Forelimb muscle (tissue), 1 donor: ENCODE measurements around the gene SKAP1. TPM values are rescaled to one million over a fixed set of nuclear protein-coding genes. Genes with fewer than 3 reads are reported as not detected.

Experiments used
- DNase-seq: peaks from one replicate; pipeline ENCODE4 v3.0.0-alpha.2; 2013; ENCODE audit warnings: low read depth
- polyA plus RNA-seq: library from polyadenylated mRNA; unstranded; fragments of 120-200 nt; gene quantifications from one replicate; pipeline ENCODE4 v1.2.1, GENCODE V29; 2013; ENCODE audit not compliant: insufficient read length

Gene SKAP1
- polyA plus RNA-seq, 1 donor, result 0.30 TPM

DNA sequence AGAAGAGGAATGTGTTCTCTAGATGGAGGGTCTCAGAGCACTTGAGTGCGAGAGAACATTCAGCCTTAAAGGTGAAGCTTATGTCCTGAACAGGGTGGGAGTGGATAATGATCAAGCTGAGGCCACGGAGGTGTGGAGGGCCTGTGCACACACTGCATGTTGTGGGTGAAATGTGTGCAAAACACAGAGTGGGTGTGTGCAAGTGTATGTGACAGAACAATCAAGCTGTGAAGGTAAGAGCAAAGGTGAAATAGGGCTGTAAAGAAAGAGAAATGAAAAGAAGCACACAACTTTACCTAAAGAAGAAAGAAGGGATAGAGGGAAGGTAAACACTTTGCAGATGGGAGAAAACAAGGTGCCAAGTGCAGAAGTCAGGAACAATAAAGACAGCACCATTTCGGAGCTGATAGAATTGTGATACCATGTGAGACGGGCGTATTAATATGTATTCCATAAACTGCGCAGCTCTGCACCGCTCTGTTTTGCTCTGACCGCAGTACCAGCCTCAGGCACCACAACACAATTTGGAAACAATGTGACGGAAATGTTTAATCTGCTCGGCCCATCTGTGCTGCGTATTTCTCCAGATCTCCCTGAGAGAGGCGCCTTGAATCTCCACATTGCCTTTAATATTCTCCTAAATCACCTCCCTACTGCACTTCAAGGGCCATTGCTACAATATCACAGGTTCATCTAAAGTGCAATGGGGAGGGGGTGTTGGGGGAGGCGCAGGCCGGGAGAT, 281.8 kb downstream of the SKAP1 start:
- no peak for DNase-seq

- no peak for DNase-seq
These were observed 284.8 kb downstream of the SKAP1 start for GRCh38 chr17:48144976-48145798.

- DNase-seq, result no peak
These were observed 285.8 kb downstream of the SKAP1 start for GRCh38 chr17:48144231-48144630.

DNA sequence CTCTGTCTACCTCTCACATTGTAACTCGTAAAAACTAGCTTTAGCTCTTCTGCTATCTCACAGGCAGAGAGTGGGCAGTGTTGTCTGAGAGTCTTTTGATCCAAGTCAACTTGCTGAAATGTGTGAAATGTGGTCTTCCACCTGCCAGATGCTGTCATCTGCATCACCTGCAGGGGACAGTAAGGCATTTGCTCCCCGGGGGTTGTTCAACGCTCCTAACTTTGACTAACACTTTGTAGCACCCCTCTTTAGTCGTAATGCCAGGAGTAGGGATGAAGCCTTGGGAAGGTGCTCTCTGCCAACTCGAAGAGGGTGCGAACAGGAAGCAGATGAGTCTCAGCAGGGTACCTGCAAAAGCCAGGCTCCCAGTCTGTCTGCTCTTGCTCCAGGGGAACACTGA, 286.4 kb downstream of the SKAP1 start:
- no peak for DNase-seq

DNA sequence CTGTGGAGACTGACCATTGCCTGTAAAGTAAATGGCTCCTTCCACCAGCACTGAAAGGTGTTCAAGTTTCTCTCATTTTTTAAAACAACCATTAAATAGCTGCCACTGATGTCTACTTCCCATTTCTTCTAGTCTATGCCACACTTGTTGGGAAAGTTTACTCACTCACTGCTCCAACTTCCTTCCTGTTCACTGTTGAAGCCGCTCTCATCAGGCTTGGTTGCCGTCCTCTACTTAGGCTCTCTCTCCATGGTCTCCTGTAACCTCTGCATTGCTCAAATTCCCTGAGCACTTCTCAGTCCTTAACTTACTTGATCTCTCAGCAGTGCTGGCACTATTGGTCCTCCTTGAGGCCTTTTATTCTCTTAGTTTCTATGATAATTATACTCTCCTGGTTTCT, 290.1 kb downstream of the SKAP1 start:
- no peak for DNase-seq

DNA sequence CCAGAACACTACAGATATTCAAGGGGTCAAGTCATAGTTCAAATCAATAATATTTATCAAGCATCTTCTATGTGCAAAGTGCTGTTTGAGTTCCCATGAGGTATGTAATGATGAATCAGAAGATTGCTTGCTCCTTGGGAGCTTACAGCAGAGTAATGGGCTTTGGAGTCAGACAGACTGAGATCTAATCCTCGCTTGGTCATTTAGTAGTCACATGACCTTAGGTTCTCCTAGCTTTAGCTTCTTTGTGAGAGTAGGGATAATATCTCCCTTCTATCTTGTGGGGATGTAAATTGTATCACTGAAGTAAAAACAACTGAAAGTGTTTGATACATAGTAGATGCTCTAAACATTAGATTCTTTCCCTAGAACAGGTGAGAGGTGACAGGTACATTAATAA, 292.4 kb downstream of the SKAP1 start:
- DNase-seq, result no peak

DNA sequence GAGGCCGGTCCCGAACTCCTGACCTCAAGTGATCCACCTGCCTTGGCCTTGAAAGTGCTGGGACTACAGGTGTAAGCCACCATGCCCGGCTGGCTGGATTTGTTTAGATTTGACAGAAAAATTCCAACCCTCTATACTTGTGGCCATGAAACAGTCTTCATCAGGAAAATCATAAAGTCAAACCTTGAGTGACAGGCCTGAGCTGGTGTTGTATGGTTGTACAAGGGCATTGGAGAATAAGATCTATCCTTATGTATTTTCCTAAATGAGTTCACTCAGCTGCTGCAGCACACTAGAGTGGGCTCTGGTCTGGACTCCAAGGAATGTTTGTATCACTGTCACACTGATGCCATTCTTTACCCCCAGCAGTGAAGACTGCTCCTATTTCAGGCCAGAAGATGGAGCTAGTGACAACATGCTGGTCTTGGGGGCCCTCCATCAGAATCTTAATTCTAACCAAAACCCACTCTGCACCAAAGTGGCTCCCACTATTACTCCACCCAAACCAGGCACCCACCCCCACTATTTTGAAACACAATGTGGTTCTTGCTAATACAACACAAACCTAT, 295.0 kb downstream of the SKAP1 start:
- no peak for DNase-seq

- no peak for DNase-seq
These were observed 297.6 kb downstream of the SKAP1 start for GRCh38 chr17:48132385-48132784.

DNA sequence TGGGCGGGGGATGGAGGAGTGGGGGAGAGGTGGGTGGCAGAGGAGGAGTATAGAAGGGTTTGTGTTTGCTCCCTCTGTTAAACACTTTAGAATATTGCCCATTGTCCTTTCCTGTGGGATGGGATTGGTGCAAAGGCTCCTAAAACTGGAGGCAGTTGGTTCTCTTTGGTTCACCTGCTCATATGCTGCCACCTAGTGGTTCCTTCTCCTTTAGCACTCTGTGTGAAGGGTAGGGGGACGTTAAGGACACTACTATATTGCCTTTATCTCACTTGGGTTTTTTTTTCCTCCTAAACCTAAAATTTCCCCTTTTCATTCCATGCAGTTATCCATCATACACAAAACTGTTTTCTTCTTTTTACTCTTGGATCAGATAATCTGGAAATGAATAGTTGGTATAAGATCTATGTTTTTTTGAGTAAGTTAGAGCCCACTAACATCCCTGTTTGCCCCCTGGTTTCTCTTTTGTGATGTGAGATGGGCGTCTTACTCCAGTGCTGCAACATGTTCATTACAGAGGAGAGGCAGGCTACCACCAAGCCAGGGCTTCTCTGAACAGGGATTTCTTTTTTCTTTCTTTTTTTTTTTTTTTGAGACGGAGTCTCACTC, 298.7 kb downstream of the SKAP1 start:
- DNase-seq, result peak; percentile 61

DNA sequence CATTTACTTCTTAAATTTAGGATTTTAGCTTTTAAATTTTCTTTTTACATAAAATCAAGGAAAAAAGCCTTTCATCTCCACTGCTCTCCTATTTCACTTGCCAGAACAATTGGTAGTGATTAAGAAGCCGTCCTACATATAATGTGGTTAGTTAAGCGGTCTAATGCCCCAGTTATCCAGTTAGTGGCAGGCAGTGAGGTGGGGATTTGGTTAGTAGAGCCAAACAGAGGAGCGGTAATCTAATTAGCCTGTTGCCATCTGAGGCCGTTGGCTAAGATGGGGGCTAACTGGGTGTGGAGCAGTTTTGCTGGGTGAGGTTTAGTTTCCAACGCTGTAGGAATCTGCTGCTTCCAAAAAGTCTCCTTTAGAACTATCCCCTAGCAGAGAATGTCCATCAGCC, 300.0 kb downstream of the SKAP1 start:
- no peak for DNase-seq

- no peak for DNase-seq
These were observed 301.6 kb downstream of the SKAP1 start for GRCh38 chr17:48128400-48128799.

- no peak for DNase-seq
These were observed 302.5 kb downstream of the SKAP1 start for GRCh38 chr17:48127371-48128051.

- no peak for DNase-seq
These were observed 303.5 kb downstream of the SKAP1 start for GRCh38 chr17:48126532-48126850.

- no peak for DNase-seq
These were observed 304.0 kb downstream of the SKAP1 start for GRCh38 chr17:48125829-48126531.

- no peak for DNase-seq
These were observed 306.1 kb downstream of the SKAP1 start for GRCh38 chr17:48123776-48124388.

GRCh38 chr17:48123111-48123510, 306.9 kb downstream of the SKAP1 start:
- DNase-seq, result no peak

DNA sequence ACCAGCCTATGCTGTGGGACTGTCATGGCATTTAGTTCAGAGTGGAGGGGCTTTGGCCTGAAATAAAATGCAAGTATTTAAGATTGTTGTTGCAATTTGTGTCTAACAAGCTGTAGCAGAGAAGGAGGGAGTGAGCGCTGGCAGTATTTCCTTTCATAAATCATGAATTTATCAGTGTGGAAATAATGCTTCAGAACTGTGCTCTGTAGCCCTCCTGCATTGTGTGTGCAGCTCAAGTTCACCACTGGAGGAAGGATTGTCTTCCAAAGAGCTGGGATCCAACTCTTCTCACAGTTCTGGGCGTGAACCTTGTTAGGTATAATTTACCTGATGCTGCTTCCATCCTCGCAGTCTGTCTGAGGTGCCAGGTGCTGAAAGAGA, 307.4 kb downstream of the SKAP1 start:
- no peak for DNase-seq

- no peak for DNase-seq
These were observed 307.9 kb downstream of the SKAP1 start for GRCh38 chr17:48121923-48122664.

DNA sequence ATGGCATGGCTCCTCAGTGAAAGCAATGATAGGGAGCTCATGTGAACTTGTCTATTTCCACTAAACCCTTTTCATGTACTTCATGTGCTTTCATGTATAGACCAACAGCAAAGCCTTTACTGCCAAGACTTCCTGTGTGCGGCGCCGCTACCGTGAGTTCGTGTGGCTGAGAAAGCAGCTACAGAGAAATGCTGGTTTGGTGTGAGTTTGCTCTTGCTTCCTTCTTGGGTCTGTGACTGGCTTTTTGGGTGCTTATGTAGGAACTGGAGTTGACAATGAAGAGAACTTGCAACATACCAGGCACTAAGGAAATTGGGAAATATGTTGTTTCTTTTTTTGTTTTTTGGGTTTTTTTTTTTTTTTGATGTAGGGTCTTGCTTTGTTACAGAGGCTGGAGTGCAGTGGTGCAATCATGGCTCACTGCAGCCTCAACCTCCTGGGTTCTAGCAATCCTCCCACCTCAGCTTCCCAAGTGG, 316.8 kb downstream of the SKAP1 start:
- DNase-seq, result no peak

DNA sequence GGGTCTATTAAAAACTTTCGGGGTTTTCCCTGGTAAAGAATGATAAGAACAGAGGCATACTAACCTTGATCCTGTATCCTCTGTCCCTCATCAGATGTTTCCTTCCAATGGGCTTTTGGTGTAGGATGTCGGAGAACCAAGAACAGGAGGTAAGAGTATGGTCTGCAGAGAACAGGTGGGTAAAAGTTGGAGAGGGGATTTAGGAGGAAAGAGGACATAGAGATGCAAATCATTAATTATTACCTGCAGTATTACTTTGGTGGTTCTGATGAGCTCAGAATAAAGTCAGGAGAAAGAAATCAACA, 318.1 kb downstream of the SKAP1 start:
- DNase-seq, result no peak
